Measurements from ENCODE around the gene ITGB3.

ITGB3 gene

GRCh38 chr17:47251421-47251940 lies 2.1 kb upstream of the ITGB3 start:
- in situ Hi-C loops (cut with HindIII; ENCODE audit: low sequenced_read_pairs), result no loop called here

GRCh38 chr17:47252209-47252608 lies 1.4 kb upstream of the ITGB3 start:
- DNase-seq (ENCODE audit: low read depth, low spot score), result no peak
- H3K4me3 ChIP-seq (ENCODE audit: low read depth, low read length), result no peak overlapping the region
- in situ Hi-C loops (cut with HindIII; ENCODE audit: low sequenced_read_pairs), result no loop called here
- TF ChIP-seq CTCF (IDR thresholded peaks at IDR 0.05; ENCODE audit: low read depth, low read length), result no peak

More at GRCh38 chr17:47251421-47251940, 2.1 kb upstream of the ITGB3 start:
- no peak for DNase-seq (ENCODE audit: low read depth, low spot score)
- no peak for TF ChIP-seq CTCF (IDR thresholded peaks at IDR 0.05; ENCODE audit: low read depth, low read length)
- no peak overlapping the region for H3K4me3 ChIP-seq (ENCODE audit: low read depth, low read length)

DNA sequence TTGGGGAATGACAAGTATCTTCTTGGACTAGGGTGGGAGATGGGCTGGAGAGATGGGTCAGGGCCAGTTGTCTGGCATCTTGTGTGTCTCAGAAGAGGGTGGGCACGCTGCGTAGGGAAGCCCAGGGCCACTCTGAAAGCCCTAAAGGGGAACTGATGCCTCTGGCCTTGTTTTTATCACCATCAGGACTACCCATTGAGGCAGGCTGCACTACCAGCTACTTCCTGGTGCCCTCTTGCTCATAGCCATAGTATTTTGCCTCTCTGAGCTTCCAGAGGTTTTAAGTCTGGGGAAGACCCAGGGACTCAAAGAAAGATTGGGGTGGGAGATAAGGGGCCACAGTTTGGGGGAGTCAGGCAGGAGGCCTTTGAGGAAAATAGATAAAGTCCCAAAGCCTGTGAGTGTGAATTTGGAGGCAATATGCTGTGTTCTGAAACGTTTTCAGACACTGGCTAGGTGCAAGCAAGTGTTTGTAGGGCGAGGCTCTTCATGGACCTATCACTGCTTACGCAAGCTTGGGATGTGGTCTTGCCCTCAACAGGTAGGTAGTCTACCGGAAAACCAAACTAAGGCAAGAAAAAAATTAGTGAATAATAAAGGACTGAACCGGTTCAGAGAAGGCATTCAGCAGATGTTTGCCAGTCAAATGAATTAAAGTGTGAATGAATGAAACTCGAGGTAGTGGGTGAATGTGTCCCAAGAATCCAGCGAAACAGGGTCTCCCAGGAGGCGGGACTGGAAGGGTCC lies 688 bp upstream of the ITGB3 start:
- TF ChIP-seq CTCF (IDR thresholded peaks at IDR 0.05; ENCODE audit: low read depth, low read length), result no peak
- in situ Hi-C loops (cut with HindIII; ENCODE audit: low sequenced_read_pairs), result no loop called here

GRCh38 chr17:47254403-47254943 lies 846 bp downstream of the ITGB3 start:
- peak overlapping the region; percentile 49 for H3K4me3 ChIP-seq (ENCODE audit: low read depth, low read length)
- in situ Hi-C loops (cut with HindIII; ENCODE audit: low sequenced_read_pairs), result no loop called here
- TF ChIP-seq CTCF (IDR thresholded peaks at IDR 0.05; ENCODE audit: low read depth, low read length), result no peak
- no peak for DNase-seq (ENCODE audit: low read depth, low spot score)

More for the DNA sequence above, 688 bp upstream of the ITGB3 start:
- DNase-seq (ENCODE audit: low read depth, low spot score), result no peak
- H3K4me3 ChIP-seq (ENCODE audit: low read depth, low read length), result peak overlapping the region; percentile 49

- H3K4me3 ChIP-seq (ENCODE audit: low read depth, low read length), result no peak overlapping the region
- TF ChIP-seq CTCF (IDR thresholded peaks at IDR 0.05; ENCODE audit: low read depth, low read length), result no peak
- in situ Hi-C loops (cut with HindIII; ENCODE audit: low sequenced_read_pairs), result no loop called here
- DNase-seq (ENCODE audit: low read depth, low spot score), result peak; percentile 80
These were observed 4.2 kb downstream of the ITGB3 start for GRCh38 chr17:47257651-47258339.

DNA sequence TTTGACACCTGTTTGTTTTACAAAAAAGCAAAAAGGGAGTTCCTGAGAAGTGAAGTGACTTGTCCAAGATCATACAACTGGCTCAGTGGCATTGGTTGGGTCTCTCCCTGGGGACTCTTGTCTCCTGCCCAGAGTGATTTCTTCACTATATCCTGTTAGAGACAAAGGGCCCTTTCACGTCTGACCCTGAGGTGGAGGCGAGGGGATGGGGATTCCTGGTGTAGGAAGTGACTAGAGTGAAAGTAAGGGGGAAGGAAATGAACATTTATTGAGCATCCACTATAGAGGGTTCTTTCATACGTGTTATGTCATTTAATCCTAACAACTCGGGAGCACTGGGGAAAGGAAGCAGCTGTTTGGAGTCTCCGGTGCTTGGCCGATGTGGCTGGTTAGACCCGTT lies 9.0 kb downstream of the ITGB3 start:
- in situ Hi-C loops (cut with HindIII; ENCODE audit: low sequenced_read_pairs), result no loop called here
- no peak overlapping the region for H3K4me3 ChIP-seq (ENCODE audit: low read depth, low read length)
- no peak for DNase-seq (ENCODE audit: low read depth, low spot score)
- TF ChIP-seq CTCF (IDR thresholded peaks at IDR 0.05; ENCODE audit: low read depth, low read length), result no peak

Measured in astrocyte of the spinal cord (primary cell).